Liver (tissue), 3 donors: ENCODE measurements around the gene KCNJ1.

Experiments
- CTCF ChIP-seq: fragments of 150-350 bp; IDR thresholded peaks from 2 replicates; pipeline ENCODE4 v1.5.1; 2017; ENCODE audit warnings: improper control_type of control experiment, low read depth, low read length; ENCODE audit not compliant: missing input control
- FOXA1 ChIP-seq: IDR thresholded peaks from 2 replicates; pipeline ENCODE4 v1.6.1; 2016; ENCODE audit warnings: antibody characterized with exemption
- GABPA ChIP-seq, 2 donors: IDR thresholded peaks in 1 of 2; conservative IDR thresholded peaks in 1 of 2; 2 replicates each; pipeline ENCODE4 v1.6.1; 2016; ENCODE audit warnings: antibody characterized with exemption in 2 of 2, mild to moderate bottlenecking in 1 of 2, moderate library complexity in 1 of 2
- JUND ChIP-seq, 2 donors: IDR thresholded peaks; 2 replicates each; pipeline ENCODE4 v1.6.1; 2016; ENCODE audit warnings: antibody characterized with exemption in 2 of 2
- RAD21 ChIP-seq, 2 donors: IDR thresholded peaks; 2 replicates each; pipeline ENCODE4 v1.6.1; 2016; ENCODE audit warnings: antibody characterized with exemption in 2 of 2, mild to moderate bottlenecking in 2 of 2
- SP1 ChIP-seq: IDR thresholded peaks from 2 replicates; pipeline ENCODE4 v1.6.1; 2018; ENCODE audit warnings: antibody characterized with exemption, mild to moderate bottlenecking
- TAF1 ChIP-seq: conservative IDR thresholded peaks from 2 replicates; pipeline ENCODE4 v1.6.1; 2016; ENCODE audit warnings: antibody characterized with exemption, mild to moderate bottlenecking
- YY1 ChIP-seq: IDR thresholded peaks from 2 replicates; pipeline ENCODE4 v1.6.1; 2016; ENCODE audit warnings: antibody characterized with exemption, mild to moderate bottlenecking
- TF ChIP-seq, protein P1 (sequence below): IDR thresholded peaks from 2 replicates; pipeline ENCODE4 v1.6.1; 2016; ENCODE audit warnings: antibody characterized with exemption
- donor health status: healthy.
- donor health status: healthy.

- TF ChIP-seq CTCF (no peak), TAF1 (no peak), SP1 (no peak), RAD21 (IDR thresholded peaks at IDR 0.05) (no peak), GABPA (IDR thresholded peaks at IDR 0.05 in 1 of 2, conservative IDR thresholded peaks at IDR 0.05 in 1 of 2) (no peak), YY1 (no peak), FOXA1 (no peak), JUND (IDR thresholded peaks at IDR 0.05) (no peak)
- TF ChIP-seq, protein P1, sequence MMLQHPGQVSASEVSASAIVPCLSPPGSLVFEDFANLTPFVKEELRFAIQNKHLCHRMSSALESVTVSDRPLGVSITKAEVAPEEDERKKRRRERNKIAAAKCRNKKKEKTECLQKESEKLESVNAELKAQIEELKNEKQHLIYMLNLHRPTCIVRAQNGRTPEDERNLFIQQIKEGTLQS = no peak
These were observed 39.3 kb upstream of the KCNJ1 start for GRCh38 chr11:128906185-128907050.
